ENCODE measurements around the gene TMEM176B.
"Not testable (repeated sequence)": the region's sequence is repeated elsewhere in the genome, so short reads cannot be mapped to it uniquely, and the experiment has no call there.

The TMEM176B gene

DNA sequence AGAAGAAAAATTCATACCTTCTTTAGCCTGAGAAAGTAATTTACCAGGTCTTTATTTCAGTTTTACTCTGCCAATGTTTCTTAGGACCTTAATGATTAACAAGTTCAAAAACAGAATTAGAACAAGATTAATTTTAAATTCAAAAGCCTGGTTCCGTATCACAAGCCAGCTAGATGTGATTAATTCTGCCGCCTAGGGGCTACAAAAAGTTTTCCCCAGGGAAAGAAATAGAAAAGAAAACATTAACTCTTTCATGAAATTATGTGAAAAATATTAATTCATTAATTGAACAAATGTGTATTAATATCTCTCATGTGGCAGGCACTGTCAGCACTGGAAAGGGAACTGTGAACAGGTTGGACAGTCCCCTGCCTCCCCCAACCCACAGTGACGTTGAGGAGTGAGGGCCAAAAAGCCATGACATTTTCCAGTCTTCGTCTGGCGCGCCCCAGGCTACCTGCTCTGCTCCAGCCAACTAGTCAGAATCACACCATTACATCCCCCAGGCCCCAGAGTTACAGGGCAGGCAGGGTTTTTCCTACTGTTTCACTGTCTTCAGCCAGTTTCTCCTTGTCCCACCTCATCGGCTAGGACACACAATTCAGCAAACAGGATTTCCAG lies 20.5 kb upstream of the TMEM176B start:
- DNase-seq = no peak

DNA sequence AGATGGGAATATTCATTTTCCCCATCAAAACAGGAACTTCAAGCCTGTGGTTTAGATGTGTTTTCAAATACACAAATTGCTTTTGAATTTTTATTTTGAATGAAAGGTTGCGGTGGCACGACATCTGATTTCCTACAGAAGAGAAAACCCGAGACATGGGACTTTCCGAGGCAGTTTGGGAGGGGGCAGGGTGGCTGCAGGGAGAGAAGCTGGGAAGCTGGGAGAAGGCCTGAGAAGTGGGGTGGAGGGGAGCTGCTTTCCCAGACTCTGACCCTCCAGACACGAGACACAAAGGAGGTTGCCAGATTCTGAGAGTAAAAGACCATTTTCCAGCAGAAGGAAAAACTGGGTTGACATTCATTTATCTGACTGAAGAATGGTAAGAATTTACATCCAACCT lies 20.0 kb upstream of the TMEM176B start:
- DNase-seq = no peak

DNA sequence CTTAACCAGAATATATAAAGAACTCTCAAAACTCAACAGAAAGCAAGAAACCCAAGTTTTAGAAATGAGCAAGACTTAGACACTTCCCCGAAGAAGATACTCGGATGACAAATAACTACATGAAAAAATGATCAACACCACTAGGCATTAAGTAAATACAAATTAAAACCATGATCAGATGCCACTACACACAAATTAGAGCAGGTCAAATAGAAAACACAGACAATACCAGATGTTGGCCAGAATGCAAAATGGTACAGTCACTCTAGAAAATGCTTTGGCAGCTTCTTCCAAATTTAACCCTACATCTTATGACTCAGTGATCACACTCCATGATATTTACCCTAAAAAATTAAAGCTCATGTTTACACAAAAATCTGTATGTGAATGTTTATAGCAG lies 18.8 kb upstream of the TMEM176B start:
- DNase-seq = no peak

DNA sequence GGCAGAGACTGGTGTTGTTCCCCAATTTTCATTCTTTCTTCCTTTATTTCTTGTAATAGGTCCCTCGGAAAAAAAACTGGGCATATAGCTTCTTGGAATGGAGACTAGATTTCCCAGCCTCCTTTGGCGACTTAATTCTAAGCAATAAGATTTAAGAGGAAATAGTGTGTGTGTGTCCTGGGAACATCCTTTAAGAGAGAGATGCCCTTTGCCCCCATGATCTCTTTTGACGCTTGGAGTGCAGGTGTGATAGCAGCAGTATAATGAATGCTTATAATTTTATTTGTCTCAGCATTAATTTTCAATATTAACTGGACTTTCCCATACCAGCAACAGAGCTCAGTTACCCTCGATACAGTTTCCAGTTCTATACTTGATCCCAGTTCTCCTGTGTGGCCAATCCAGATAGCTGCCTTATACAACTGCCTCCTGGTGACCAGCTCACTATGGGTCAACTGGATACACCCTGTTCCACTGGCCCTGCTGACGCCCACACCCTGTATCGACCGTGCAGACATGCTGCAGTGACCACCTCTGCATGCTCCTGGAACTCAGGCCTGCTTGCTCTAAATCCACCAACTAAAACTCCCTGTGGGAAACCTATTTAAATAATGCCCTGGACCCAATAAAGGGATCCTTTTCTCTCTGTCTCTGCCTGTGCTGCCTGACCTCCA lies 14.3 kb upstream of the TMEM176B start:
- no peak for DNase-seq

DNA sequence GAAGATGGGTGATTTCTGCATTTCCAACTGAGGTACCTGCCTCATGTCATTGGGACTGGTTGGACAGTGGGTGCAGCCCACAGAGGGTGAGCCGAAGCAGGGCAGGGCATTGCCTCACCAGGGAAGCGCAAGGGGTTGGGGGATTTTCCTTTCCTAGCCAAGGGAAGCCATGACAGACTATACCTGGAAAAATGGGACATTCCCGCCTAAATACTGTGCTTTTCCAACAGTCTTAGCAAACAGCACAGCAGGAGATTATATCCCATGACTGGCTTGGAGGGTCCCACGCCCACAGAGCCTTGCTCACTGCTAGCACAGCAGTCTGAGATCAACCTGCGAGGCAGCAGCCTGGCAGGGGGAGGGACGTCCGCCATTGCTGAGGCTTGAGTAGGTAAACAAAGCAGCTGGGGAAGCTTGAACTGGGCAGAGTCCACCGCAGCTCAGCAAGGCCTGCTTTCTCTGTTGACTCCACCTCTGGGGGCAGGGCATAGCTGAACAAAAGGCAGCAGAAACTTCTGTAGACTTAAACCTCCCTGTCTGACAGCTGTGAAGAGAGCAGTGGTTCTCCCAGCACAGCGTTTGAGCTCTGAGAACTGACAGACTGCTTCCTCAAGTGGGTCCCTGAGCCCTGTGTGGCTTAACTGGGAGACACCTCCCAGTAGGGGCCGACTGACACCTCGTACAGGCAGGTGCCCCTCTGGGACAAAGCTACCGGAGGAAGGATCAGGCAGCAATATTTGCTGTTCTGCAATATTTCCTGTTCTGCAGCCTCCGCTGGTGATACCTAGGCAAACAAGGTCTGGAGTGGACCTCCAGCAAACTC lies 7.7 kb upstream of the TMEM176B start:
- DNase-seq = not testable (repeated sequence)

DNA sequence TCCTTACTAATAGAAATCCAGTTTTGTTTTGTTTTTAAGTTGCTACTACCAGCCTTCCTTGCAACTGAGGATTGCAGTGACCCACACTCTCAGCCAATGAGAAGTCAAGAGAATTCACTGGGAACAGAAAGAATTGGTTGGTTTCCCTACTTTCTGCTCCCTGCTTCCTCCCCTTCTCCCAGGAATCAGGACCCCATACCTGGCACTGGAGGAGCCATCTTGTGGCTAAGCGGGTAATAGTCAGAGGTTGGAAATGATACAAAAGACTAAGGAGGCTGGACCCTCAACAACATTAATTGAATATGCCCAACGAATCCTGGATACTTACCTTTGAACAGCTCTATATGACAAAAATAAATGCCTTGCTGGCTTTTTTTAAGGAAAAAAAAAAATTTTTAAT lies 6.7 kb upstream of the TMEM176B start:
- DNase-seq = no peak

DNA sequence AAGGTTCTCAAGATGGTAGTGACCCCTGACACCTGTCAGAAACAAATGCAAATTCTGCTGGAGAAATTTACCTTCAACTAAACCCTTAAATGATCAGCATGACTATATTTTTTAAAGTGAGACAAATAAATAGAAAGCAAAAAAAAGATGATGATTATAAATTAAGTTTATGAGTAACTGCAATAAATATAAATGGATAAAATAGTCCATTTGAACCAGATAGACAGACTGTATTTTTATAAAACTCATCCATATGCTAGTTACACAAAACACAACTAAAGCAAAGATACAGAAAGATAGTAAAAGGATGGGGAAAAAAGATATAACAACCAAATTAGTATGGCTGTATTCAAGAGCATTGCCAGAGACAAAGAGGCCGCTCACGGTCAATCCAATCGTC lies 6.3 kb upstream of the TMEM176B start:
- no peak for DNase-seq

DNA sequence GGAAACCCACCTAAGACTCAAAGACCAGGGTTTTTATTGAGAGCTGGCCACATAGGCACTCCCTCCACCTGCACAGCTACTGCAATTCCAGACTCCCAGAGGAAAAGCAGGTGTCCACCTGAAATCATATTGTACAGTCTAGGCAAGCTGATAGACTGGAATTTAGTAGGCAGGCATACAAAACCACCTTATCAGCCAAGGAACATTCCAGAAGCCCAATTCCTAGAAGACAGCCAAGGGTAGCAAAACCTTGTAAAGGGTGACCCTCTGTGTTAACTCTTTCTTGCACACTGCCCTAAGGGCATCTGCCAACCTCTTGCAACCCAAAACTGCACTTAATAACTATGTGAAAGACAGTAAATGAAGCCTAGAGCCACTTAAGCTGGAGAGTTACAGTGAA lies 5.7 kb upstream of the TMEM176B start:
- DNase-seq = no peak

DNA sequence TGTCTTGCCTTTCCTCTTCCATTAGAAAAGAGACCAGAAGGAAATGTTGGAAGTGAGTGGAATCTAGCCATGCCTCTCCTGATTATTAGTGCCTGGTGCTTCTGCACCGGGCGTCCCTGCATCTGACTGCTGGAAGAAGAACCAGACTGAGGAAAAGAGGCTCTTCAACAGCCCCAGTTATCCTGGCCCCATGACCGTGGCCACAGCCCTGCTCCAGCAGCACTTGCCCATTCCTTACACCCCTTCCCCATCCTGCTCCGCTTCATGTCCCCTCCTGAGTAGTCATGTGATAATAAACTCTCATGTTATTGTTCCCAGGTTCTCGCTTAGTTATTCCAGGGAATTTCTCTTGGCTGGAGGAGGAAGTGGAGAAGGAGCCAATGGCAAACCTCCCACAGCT lies 4.6 kb upstream of the TMEM176B start:
- no peak for DNase-seq

DNA sequence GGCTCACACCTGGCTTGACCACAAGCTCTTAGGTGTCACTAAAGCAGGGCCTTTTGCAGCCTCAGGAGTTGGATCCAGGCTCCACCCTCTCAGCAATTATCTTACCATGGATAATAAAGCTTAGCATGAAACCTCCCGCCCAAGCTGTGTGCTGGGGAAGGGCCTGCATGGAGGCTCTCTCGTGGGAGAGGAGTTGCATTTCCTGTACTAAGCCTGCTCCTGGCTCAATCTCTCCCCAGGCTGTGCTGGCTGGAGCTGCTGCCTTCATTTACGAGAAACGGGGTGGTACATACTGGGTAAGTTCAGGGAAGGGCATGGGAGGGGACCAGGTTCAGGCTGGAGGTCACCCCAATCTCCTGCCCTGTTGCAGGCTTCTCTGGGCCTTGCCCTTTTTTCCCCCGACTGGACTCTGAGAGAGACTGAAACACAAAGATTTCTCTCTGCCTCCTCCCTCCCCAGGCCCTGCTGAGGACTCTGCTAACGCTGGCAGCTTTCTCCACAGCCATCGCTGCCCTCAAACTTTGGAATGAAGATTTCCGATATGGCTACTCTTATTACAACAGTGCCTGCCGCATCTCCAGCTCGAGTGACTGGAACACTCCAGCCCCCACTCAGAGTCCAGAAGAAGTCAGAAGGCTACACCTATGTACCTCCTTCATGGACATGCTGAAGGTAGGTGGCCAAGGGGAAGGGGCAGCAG lies 3.1 kb upstream of the TMEM176B start:
- no peak for DNase-seq

DNA sequence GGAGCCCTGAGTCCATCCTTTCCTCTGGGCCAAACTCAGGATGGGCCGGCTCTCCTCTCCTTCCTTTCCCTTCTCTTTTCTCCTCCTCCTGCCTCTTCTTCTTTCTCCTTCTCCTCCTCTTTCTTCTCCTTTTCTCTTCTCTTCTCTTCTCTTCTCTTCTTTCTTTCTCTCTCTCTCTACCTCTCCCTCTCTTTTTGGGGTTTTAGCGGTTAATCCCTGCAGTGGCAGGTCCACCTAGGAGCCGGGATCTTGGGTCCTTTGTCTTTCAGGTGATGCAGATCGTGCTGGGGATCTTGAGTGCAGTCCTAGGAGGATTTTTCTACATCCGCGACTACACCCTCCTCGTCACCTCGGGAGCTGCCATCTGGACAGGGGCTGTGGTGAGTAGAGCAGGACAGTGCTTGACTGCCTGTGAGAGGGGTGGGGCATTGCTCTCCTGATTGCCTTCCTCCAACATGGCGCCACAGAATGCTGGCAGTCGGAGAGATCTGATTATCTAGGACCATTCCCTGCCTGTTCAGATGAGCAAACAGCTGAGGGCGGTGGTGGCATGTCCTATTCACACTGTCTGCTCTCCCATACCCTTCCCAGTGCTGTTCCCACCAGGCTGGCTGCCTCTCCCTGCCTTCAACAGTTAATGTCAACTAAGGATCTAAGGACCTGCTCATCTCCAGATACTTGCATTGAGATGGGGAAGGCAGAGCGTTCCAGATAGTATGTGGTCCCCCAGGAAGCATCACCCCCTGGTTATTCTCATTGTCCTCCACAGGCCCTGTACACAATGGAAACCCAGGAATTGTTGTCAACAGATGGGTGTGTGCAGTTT lies 2.0 kb upstream of the TMEM176B start:
- no peak for DNase-seq

DNA sequence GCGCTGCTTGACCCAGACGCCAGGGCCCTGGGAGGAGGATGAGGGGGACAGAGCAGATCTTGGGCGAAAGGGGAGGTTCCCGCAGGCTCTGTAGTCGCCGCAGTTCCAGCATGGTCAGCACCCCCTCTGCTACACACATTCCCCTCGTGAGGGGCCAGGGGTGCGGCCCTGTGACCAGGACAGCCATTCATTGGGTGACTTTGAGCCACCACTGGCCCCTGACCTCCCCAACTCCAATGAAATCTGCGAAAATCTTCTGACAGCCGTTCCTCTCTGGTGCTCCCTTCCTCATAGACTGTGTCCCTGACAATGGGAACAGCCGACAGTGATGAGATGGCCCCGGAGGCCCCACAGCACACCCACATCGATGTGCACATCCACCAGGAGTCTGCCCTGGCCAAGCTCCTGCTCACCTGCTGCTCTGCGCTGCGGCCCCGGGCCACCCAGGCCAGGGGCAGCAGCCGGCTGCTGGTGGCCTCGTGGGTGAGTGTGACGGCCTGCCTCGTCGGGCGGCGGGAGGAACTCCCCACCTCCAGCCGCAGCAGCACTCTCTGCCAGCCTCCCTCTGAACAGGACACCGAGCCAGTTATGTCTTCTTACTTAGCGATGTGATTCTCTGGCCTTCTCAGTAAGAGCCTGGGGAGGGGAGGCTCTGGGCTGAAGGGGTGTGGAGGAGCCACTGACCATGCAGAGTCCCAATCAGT lies 1.2 kb upstream of the TMEM176B start:
- DNase-seq = no peak

DNA sequence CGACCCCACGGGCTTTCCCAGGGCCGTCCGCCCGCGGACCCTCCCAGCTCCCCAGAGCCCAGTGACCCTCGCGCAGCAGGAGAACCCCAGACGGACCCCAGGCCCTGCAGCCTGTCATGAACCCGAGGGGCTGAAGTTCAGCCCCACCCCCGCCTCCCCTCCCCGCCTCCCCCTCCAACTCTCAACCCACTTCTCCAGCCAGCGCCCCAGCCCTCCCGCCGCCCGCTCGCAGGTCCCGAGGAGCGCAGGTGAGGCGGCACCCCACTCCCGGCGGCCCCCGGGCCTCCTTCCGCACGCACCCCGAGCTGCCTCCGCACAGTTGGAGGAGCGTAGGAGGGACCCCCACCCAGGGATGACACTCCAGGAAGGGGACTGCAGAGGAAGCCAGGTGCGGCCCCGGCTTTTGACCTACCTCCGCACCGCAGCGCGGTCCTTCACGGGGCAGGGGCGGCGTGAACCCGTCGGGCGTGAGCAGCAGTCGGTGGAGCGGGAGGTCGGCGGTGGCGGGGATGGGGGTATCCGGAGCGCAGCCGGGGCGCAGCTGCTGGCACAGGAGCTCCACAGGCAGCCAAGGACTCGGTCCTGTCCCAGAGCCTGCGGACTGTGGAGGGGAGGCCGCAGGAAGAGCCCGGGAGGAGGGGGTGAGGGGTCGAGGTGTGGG lies 547 bp upstream of the TMEM176B start, which contains the start of gene TMEM176A:
Gene TMEM176A, plus strand, starts transcription at position 189 of the 661 bp plus-strand sequence. CDS start 782 bp downstream, outside the sequence.
- no peak for DNase-seq

DNA sequence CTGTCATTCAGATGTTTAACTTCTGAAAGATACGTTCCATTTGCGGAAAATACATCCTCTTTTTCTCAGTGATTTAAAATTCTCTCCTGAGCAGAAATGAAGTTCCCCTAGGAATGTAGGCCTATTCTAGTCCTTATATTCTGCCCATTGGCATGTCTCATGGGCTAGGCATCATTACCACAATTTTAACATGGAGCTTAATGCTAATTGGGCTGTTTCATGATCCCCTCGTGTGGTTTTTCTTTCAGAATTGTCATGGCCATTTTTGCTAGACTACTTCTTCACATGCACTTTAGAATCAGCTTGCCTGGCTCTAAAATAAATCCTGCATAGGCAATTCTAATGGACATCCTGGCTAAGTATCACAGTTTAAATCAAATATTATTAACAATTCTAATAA lies 1.0 kb downstream of the TMEM176B start:
- DNase-seq = no peak

DNA sequence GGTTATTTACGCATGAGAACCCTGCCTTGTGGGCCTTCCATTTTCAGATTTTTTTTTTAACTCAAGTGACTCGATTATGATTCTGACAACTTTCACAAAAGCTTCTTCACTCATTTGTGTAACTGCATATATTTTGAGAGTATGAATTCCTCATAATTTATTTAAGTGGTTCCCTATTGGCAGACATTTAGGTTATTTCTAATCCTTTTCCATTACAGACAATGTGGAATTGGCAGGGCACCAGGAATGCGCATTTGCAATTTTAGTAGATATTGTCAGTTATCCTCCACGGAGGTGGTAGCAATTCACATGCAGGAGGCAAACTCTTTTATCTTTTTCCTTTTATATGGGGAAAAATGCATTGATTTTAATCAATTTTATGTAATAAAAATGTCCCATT lies 2.5 kb downstream of the TMEM176B start:
- DNase-seq = no peak

DNA sequence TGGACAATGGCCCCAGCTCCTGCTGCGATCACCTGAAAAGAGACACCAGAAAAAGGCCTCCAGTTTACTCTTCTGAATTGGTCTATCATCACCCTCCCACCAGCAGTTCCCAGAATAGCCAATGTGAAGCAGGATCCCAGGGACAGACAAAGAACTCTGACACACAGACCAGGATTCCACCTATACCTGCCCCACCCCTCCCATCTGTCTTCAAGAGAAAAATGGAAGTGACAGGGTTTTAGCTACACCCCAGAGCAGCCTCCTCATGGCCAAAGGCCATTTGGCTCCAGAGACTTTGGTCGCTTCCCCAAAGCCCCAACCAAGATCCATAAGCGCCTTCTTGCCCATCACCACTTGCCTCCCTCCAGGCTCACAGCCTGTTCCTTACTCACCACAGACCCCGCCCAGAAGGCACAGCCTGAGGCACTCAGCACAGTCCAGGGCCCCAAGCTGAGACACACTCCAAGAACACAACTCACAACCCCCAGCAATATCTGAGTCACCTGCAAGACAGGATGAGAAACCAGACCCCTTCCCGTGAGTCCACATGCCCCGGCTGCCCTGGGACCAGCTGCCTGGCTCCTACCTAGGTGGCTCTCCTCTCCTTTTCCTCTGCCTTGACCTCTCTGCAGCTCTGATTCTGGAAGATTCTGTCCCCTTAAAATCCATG lies 6.5 kb downstream of the TMEM176B start:
- no peak for DNase-seq

DNA sequence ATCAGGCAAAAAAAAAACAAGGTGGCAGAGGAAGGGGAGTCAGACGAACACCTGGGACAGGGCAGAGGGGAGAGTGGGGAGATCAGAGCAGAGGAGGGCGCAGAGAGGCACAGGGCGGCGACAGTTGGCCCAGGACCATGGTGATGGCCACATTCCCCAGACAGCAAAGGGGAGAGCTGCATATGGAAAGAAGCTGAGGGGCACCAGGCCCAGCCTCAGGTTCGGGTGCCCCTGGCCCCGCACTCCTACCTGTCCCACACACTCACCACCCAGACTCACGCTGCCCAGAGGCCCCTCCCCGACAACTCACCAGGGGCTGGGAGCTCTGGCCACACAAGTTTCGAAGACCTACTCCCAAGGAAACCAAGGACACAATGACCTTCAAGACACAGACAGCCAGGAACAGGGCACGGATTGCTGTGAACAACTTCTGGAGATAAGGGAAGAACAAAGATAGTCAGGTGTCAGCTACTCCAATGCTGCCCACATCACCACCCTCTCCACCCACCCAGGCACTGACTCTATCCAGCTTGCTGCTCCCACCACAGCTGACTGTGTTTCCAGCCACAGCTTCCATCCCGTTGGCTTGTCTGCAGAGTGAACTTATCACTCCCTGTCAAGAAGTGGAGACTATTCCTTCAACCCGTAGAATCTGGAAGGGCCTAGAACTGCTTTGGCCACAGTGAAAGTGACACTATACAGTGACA lies 8.3 kb downstream of the TMEM176B start:
- no peak for DNase-seq

DNA sequence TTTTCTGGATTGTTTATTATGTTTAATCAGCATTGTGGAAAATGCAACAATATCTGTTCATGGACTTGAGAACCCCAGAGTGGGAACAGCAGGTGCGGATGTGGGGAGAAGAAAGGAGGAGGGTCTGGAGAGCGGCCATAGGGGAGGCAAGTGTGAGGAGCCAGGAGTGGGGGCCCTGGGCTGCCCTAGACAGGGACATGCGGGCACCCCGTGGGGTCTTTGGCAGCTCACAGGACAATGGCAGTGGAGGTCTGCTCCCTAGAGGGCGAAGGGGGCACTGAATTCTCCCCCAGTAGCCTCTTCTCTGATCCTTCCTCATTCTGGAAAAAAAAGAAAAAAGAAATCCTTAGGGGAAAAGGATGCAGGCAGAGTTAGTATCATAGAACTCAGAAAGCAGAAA lies 8.9 kb downstream of the TMEM176B start:
- no peak for DNase-seq

DNA sequence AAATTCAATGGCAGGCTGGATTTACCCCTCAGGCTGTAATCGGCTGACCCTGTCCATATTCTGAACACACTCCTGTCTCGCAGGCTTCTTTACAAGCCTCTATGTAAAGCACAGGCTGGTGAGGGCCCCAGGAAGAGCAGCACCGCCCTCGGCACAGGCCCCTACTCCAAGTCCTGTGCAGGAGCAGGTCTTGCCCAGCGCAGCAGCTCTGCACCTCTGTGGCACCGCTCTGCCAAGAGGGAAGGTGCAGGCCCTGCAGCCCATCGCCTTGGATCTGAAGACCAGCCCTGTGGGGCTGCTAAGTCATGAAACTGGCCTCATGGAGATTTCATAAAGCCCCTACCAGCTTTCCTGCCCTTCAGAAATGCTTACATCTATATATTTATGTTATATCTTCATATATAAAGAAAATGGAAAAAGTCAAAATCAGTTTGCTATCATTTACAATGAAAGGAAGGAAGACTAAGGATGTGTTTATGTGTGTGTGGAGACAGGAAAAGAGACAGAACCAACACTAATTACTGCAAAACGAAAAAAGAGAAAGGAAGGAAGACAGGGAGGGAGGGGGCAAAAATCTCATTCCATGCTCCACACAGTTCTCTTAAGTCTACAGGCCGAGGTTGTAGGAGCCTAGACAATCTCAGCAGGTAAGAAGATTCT lies 9.6 kb downstream of the TMEM176B start:
- DNase-seq = no peak
